GM18909 (cell line): ENCODE measurements around the gene IFNGR2.
A peak's percentile ranks its signal among the peaks of the same experiment; 100 is the strongest.
"Not testable (repeated sequence)": the region's sequence is repeated elsewhere in the genome, so short reads cannot be mapped to it uniquely, and the experiment has no call there.

Experiments used
- ATAC-seq: cut with Tn5 transposase; IDR thresholded peaks from one replicate; pipeline ENCODE4 v1.9.1; 2021; ENCODE audit warnings: mild to moderate bottlenecking; ENCODE audit not compliant: unreplicated experiment, poor library complexity

Gene IFNGR2

GRCh38 chr21:33375101-33375644, 28.0 kb upstream of the IFNGR2 start:
- ATAC-seq: no peak

DNA sequence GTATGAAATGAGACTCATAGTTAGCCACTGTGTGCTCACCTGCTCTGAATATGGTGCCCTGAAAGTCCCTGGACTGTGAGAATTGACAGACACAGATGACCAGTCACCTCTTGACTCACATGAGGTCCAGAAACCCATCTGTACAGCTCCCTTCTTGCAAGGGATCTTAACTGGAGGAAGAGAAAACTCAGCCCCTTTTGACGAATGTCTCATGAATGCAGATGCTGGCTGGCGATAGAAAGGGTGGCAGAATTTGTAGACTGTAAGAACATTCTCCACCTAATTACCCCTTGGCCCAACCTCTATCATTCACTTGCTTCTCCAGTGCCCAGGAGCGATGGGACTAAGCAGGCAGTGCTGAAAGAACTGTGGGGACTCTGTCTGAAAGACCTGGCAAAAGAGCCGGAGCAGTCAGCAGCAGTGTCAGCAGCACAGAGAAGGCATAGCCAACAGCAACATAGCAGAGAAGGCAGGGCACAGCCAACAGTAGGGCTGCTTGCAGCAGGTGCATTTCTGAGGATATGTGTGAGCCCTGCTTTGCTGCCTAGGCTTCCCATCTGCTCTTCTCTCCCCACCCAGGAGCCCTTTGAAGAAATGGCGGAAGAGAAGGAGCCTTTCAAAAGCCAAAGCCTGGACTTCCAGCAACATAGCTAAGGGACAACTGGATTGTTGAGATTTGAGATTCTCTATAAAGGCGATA, 25.8 kb upstream of the IFNGR2 start:
- ATAC-seq: no peak

GRCh38 chr21:33378081-33378480, 25.1 kb upstream of the IFNGR2 start:
- no peak for ATAC-seq

DNA sequence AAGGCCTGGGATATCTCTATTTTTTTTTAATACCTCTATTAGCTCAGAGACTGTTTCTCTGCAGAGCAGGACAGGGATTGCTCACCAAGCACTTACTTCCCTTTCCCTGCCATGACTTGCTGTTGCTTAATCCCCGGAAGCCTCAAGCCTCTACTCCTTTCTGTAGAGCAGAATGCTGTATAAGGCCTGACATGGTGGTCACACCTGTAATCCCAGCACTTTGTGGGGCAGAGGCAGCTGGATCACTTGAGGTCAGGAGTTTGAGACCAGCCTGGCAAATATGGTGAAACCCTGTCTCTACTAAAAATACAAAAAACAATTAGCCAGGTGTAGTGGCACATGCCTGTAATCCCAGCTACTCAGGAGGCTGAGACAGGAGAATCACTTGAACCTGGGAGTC, 23.3 kb upstream of the IFNGR2 start:
- ATAC-seq: not testable (repeated sequence)

- peak; percentile 63 for ATAC-seq
Observed at GRCh38 chr21:33380483-33380998, 22.7 kb upstream of the IFNGR2 start.

GRCh38 chr21:33381381-33381780, 21.8 kb upstream of the IFNGR2 start:
- ATAC-seq: not testable (repeated sequence)

DNA sequence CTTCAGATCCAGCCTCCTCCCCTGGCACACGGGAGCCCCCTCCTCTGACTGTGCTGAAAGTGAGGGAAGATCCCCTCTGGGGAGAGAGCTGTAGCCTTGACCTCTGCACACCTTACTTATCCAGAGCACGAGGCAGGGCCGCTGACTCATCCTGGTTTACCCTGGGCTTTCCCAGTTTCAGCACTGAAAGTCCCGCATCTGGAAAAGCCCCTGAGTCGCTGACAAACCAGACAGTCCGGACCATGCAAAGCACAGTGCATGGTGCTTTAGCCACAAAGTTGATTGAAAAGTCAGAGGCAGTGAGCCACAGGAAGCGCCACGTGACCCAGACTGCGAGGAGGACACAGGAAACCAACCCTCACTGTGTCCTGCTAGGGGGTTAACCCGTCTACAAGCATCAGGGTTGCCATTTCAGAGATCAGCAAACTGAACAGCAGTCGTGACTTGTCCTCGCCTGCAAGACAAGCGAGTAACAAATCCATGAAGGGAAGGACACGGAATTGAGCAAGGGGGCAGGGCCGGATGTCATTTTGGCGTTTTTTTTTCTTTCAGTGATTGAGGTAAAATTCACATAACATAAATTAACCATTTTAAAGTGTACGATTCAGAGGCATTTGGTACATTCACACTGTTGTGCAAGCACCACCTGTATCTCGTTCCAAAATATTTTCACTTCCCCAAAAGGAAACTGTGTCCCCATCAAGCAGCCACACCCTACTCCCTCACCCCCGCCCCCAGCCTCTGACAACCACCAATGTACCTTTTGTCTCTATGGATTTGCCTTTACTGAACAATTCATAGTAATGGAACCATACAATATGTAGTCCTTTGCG, 19.9 kb upstream of the IFNGR2 start:
- peak; percentile 79 for ATAC-seq

- no peak for ATAC-seq
Observed at GRCh38 chr21:33384841-33385331, 18.3 kb upstream of the IFNGR2 start.

- no peak for ATAC-seq
Observed at GRCh38 chr21:33386222-33386784, 16.9 kb upstream of the IFNGR2 start.

GRCh38 chr21:33387294-33387693, 15.9 kb upstream of the IFNGR2 start:
- ATAC-seq: no peak

DNA sequence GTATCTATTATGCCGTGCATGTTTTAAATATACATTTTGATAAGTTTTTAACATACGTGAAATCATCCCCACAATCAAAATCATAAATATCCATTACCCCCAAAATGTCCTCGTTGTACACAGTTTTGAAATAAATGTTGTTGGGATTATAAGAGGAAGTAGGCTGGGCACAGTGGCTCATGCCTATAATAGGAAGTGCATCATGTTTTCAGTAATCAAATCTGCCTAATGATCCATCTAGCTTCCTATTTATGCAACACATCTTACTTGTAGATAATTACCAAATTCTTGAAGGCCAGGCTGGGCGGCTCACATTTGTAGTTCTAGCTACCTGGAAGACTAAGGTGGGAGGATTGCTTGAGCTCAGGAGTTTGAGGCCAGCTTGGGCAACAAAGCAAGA, 15.0 kb upstream of the IFNGR2 start:
- ATAC-seq: no peak

DNA sequence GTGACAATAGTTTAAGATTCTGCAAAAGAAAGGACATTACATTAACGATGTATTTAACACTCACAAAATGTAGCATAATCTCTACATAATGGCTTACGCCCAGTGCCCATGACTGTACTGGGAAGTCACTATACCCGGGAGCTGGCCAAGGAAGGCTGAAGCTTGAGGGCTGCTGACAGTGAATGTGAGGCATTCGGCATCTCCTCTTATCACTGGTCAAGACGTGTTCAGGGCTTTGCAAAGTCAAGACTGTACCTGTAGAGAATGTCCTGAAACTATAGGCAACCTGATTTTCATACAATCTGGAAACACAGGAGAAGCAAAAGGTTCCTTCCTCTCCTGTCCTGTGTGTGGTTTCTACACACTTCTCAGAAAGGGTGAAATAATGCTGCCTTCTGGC, 12.7 kb upstream of the IFNGR2 start:
- ATAC-seq: no peak

DNA sequence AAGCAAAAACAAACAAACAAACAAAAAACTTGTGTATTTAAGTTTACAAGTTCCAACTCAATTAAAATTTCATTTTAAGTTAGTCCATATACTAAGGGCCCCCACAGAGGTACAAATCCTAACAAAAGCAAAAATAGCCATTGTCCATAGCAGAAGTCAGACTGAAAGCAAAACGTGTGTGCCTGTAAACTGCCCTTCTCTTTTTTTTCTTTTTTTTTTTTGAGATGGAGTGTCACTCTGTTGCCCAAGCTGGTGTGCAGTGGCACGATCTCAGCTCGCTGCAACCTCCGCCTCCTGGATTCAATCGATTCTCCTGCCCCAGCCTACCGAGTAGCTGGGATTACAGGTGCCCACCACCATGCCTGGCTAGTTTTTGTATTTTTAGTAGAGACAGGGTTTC, 11.6 kb upstream of the IFNGR2 start:
- ATAC-seq: no peak

GRCh38 chr21:33392284-33392985, 10.8 kb upstream of the IFNGR2 start:
- ATAC-seq: no peak

- ATAC-seq: no peak
Observed at GRCh38 chr21:33393348-33393747, 9.9 kb upstream of the IFNGR2 start.

DNA sequence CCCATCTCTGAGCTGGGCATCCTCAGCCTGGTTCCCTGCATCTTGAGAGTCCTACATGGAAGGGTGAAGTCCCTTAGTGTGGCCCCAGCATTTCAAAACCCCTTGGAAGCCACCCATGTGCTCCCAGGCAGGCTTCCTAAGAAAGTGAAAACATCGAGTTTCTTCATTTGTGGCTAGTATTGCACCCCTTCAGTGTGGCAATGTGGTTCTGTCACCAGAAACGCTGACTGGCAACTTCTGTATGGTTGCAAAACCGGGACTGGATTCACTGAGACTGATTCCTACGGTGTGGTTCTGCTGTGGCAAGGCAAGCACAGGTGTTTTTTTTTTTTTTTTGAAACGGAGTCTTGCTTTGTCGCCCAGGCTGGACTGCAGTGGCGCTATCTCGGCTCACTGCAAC, 9.0 kb upstream of the IFNGR2 start:
- no peak for ATAC-seq

DNA sequence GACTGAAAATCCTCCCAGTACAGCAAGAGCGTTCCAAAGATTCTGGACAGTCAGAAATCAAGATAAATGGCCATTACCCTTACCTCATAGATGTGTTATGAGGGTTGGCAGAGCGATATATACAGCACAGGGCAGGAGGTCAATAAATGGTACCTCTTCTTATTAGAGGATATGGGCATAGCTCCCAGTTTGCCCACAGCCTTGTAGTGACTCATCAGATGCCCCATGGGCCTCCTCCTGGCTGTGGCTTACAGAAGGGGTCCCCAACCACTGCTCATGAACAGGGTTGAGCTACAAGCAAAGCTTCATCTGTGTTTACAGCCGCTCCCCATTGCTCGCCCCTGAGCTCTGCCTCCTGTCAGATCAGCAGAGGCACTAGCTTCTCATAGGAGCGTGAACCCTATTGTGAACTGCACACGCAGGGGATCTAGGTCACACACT, 7.3 kb upstream of the IFNGR2 start:
- ATAC-seq: no peak

DNA sequence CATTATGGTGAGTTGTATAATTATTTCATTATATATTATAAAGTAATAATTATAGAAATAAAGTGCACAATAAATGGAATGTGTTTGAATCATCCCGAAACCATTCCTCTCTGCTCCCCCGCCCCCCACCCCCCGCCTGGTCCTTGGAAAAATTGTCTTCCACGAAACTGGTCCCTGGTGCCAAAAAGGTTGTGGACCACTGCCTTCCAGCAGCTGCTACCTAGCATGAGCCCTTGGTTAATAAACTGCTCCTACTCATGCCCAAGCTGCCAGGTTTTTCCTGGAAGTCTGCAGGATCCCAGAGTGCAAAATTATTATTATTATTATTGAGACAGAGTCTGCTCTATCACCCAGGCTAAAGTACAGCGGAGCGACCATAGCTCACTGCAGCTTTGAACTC, 6.8 kb upstream of the IFNGR2 start:
- ATAC-seq: no peak

GRCh38 chr21:33396951-33397350, 6.3 kb upstream of the IFNGR2 start:
- ATAC-seq: no peak

GRCh38 chr21:33397717-33398116, 5.5 kb upstream of the IFNGR2 start:
- no peak for ATAC-seq
